Keratinocyte (primary cell): ENCODE measurements around the gene TET1. TPM values are rescaled to one million over a fixed set of nuclear protein-coding genes. Genes with fewer than 3 reads are reported as not detected.

Experiments
- DNase-seq: peaks from one replicate; pipeline ENCODE4 v3.0.0-alpha.2; 2011; ENCODE audit warnings: low read depth, missing footprints, low spot score
- FAIRE-seq: peaks from 2 replicates; lab custom pipeline; 2011; peaks lifted over from hg19 to GRCh38; lab: Jason Lieb, UNC
- H2AFZ ChIP-seq: 2 replicates; pipeline ENCODE4 v1.6.0; 2012; ENCODE audit warnings: low read length, control low read depth, inconsistent platforms; ENCODE audit not compliant: control insufficient read depth
- H3K27ac ChIP-seq: 2 replicates; pipeline ENCODE4 v1.5.1; 2011; ENCODE audit warnings: low read length; ENCODE audit not compliant: control insufficient read depth, insufficient read depth
- H3K27me3 ChIP-seq: 3 replicates; pipeline ENCODE4 v1.6.0; 2011; ENCODE audit warnings: low read length; ENCODE audit not compliant: control insufficient read depth, insufficient read depth; ENCODE audit errors: extremely low read depth
- H3K36me3 ChIP-seq, 2 experiments: 2 replicates in 1 of 2; 3 replicates in 1 of 2; pipeline ENCODE4 v1.5.1; 2011; ENCODE audit warnings: low read length in 2 of 2, mild to moderate bottlenecking in 1 of 2; ENCODE audit not compliant: control insufficient read depth in 2 of 2, insufficient read depth in 2 of 2; ENCODE audit errors: extremely low read depth in 1 of 2
- H3K4me1 ChIP-seq: 3 replicates; pipeline ENCODE4 v1.5.1; 2011; ENCODE audit warnings: low read length; ENCODE audit not compliant: control insufficient read depth, insufficient read depth; ENCODE audit errors: extremely low read depth
- H3K4me2 ChIP-seq: 3 replicates; pipeline ENCODE4 v1.6.0; 2011; ENCODE audit warnings: low read depth, low read length; ENCODE audit not compliant: control insufficient read depth, insufficient read depth; ENCODE audit errors: extremely low read depth
- H3K4me3 ChIP-seq, 3 experiments: fragments of 200-600 bp in 1 of 3; sonication (generic) in 1 of 3; 2 replicates in 2 of 3; 3 replicates in 1 of 3; pipeline ENCODE4 v1.5.1; 2011 to 2016; ENCODE audit warnings: low read length in 3 of 3, mild to moderate bottlenecking in 3 of 3, control low read depth in 2 of 3, inconsistent platforms in 1 of 3, low read depth in 1 of 3, mixed read lengths in 1 of 3, mixed run types in 1 of 3, moderate library complexity in 1 of 3; ENCODE audit not compliant: control insufficient read depth in 2 of 3, insufficient read depth in 2 of 3; ENCODE audit errors: extremely low read depth in 1 of 3
- H3K79me2 ChIP-seq: 2 replicates; pipeline ENCODE4 v1.6.0; 2012; ENCODE audit warnings: low read length; ENCODE audit not compliant: control insufficient read depth, insufficient read depth
- H3K9ac ChIP-seq: 3 replicates; pipeline ENCODE4 v1.6.0; 2011; ENCODE audit warnings: low read length; ENCODE audit not compliant: control insufficient read depth, insufficient read depth; ENCODE audit errors: extremely low read depth
- H3K9me1 ChIP-seq: 3 replicates; pipeline ENCODE4 v1.6.0; 2011; ENCODE audit warnings: low read length; ENCODE audit not compliant: control insufficient read depth, insufficient read depth; ENCODE audit errors: extremely low read depth
- H3K9me3 ChIP-seq: 2 replicates; pipeline ENCODE4 v1.5.1; 2012; ENCODE audit warnings: low read depth, low read length; ENCODE audit not compliant: control insufficient read depth
- H4K20me1 ChIP-seq: 3 replicates; pipeline ENCODE4 v1.6.0; 2011; ENCODE audit warnings: low read length; ENCODE audit not compliant: control insufficient read depth, insufficient read depth; ENCODE audit errors: extremely low read depth
- CTCF ChIP-seq, 3 experiments: IDR thresholded peaks in 1 of 3; conservative IDR thresholded peaks in 1 of 3; optimal IDR thresholded peaks in 1 of 3; 2 replicates in 2 of 3; 3 replicates in 1 of 3; pipeline versions ENCODE3 to v1.5.1; 2011; ENCODE audit warnings: low read length in 3 of 3, mild to moderate bottlenecking in 3 of 3, moderate library complexity in 2 of 3, control low read depth in 1 of 3, inconsistent platforms in 1 of 3; ENCODE audit not compliant: insufficient read depth in 2 of 3; ENCODE audit errors: extremely low read depth in 1 of 3
- EZH2 ChIP-seq: IDR thresholded peaks from one replicate; pipeline ENCODE4 v1.6.1; 2012; ENCODE audit warnings: inconsistent platforms, mild to moderate bottlenecking, low read length, moderate library complexity
- dilution Hi-C: fragments of 300-500 bp; cut with MboI; formaldehyde crosslinking; loops from one replicate; pipeline ENCODE4 v1.7.0; 2020; ENCODE audit warnings: low sequenced_read_pairs; ENCODE audit not compliant: extremely low pct_ligation_motif_present
- polyA plus RNA-seq, 5 experiments: library from polyadenylated mRNA; depleted of rRNA in 3 of 5; stranded (reverse) in 3 of 5; stranded (forward) in 1 of 5; unstranded in 1 of 5; fragments of >200 nt; gene quantifications; 1 replicate in 1 of 5; 2 replicates in 3 of 5; 3 replicates in 1 of 5; pipeline versions ENCODE4 v1.2.1 to v1.2.3, GENCODE V29; 2011 to 2012; ENCODE audit warnings: missing spikeins in 2 of 5, low read depth in 1 of 5, low replicate concordance in 1 of 5

The TET1 gene
- polyA plus RNA-seq, 1 donor (not counting 4 experiments of a cell fraction or from before 2014, with no cell fraction given): 0.08 TPM

- no peak for FAIRE-seq
- H3K4me3 ChIP-seq: no peak overlapping the region
- no peaks in the 10 kb centered on the region for H3K9me3 ChIP-seq
- no peaks in the 10 kb centered on the region for H3K9me1 ChIP-seq
- no peak overlapping the region for H3K27ac ChIP-seq
- H3K4me1 ChIP-seq: peaks cover 6% of the 10 kb centered on the region
- no peaks in the 10 kb centered on the region for H4K20me1 ChIP-seq
- H3K36me3 ChIP-seq: no peaks in the 10 kb centered on the region
- dilution Hi-C loops: no loop called here
- H3K27me3 ChIP-seq: peaks cover 30% of the 10 kb centered on the region
- no peak overlapping the region for H2AFZ ChIP-seq
- no peaks in the 10 kb centered on the region for H3K79me2 ChIP-seq
- no peak overlapping the region for H3K9ac ChIP-seq
- no peak overlapping the region for H3K4me2 ChIP-seq
- DNase-seq: no peak
- TF ChIP-seq CTCF (optimal IDR thresholded peaks at IDR 0.05 in 1 of 3, IDR thresholded peaks at IDR 0.05 in 1 of 3, conservative IDR thresholded peaks at IDR 0.05 in 1 of 3; ENCODE audit: extremely low read depth in 1 of 3, insufficient read depth in 2 of 3, low read length in 3 of 3) (no peak), EZH2 (no peak)
These were observed 886 bp upstream of the TET1 start for GRCh38 chr10:68559251-68559650.

GRCh38 chr10:68559841-68560185, 324 bp upstream of the TET1 start:
- Histone ChIP-seq H3K27me3 (peaks cover 30% of the 10 kb centered on the region), H3K9me3 (no peaks in the 10 kb centered on the region), H3K27ac (no peak overlapping the region), H4K20me1 (no peaks in the 10 kb centered on the region), H3K36me3 (no peaks in the 10 kb centered on the region), H3K4me2 (peak overlapping the region; percentile 76), H2AFZ (no peak overlapping the region), H3K79me2 (no peaks in the 10 kb centered on the region), H3K9me1 (no peaks in the 10 kb centered on the region), H3K4me3 (peak overlapping the region in 2 of 3 experiments; percentile 61 to 64), H3K4me1 (peaks cover 6% of the 10 kb centered on the region), H3K9ac (no peak overlapping the region)
- no peak for DNase-seq
- TF ChIP-seq EZH2 (no peak), CTCF (optimal IDR thresholded peaks at IDR 0.05 in 1 of 3, IDR thresholded peaks at IDR 0.05 in 1 of 3, conservative IDR thresholded peaks at IDR 0.05 in 1 of 3; ENCODE audit: extremely low read depth in 1 of 3, insufficient read depth in 2 of 3, low read length in 3 of 3) (no peak)
- no peak for FAIRE-seq
- dilution Hi-C loops: no loop called here
